Activated CD4-positive, alpha-beta T cell treated with anti-CD3 and anti-CD28 coated beads, Interleukin-2, amount 10 ng/mL, durations not matched to agents 24 days and 14 days (primary cell): Measurements from ENCODE around the gene CALHM6. TPM values are rescaled to one million over a fixed set of nuclear protein-coding genes. Genes with fewer than 3 reads are reported as not detected.

ENCODE experiments used
- DNase-seq: peaks from one replicate; pipeline ENCODE4 v3.0.0; 2022
- H3K27ac Mint-ChIP-seq: one replicate; pipeline ENCODE4 v1.8.0; 2022; ENCODE audit warnings: mild to moderate bottlenecking, mixed read lengths
- H3K27me3 Mint-ChIP-seq: one replicate; pipeline ENCODE4 v1.8.0; 2022; ENCODE audit warnings: mixed read lengths
- H3K36me3 Mint-ChIP-seq: one replicate; pipeline ENCODE4 v1.8.0; 2022; ENCODE audit warnings: low read depth, mild to moderate bottlenecking, mixed read lengths
- H3K4me1 Mint-ChIP-seq: one replicate; pipeline ENCODE4 v1.8.0; 2021; ENCODE audit warnings: mixed read lengths
- H3K4me3 Mint-ChIP-seq: one replicate; pipeline ENCODE4 v1.8.0; 2022; ENCODE audit warnings: mild to moderate bottlenecking, moderate library complexity, mixed read lengths
- H3K9me3 Mint-ChIP-seq: one replicate; pipeline ENCODE4 v1.8.0; 2021; ENCODE audit warnings: mixed read lengths
- intact Hi-C: fragments of 100-400 bp; cut with micrococcal nuclease; formaldehyde crosslinking; loops from one replicate; pipeline ENCODE4 v1.15.1; 2023
- total RNA-seq: library from RNA; stranded (reverse); gene quantifications from 2 replicates; pipeline ENCODE4 v1.2.3, GENCODE V29; 2022

Gene CALHM6
- total RNA-seq, 1 donor from 2014 or later: 24.8 TPM

DNA sequence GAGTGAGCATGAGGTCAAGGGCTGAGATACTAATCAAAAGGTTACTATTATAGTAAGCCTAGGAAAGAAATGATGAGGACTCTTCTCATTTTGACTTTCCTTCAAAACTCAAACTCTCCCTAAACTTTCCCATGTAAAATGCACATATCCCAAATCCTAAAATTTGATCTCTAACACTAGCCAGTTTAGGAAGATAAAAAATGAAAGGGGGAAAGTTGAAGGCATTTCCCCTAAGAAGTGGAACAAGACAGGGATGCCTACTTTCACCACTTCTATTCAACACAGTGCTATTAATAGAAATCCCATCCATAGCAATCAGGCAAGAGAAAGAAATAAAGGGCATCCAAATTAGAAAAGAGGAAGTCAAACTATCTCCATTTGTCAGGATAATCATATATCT is 47.4 kb downstream of the CALHM6 start:
- Mint-ChIP-seq H3K27ac (no peak overlapping the region), H3K9me3 (peaks cover 25% of the 10 kb centered on the region), H3K4me1 (no peaks in the 10 kb centered on the region), H3K4me3 (no peak overlapping the region), H3K36me3 (no peaks in the 10 kb centered on the region), H3K27me3 (peaks cover 37% of the 10 kb centered on the region)
- DNase-seq: no peak
- intact Hi-C loops: no loop called here

DNA sequence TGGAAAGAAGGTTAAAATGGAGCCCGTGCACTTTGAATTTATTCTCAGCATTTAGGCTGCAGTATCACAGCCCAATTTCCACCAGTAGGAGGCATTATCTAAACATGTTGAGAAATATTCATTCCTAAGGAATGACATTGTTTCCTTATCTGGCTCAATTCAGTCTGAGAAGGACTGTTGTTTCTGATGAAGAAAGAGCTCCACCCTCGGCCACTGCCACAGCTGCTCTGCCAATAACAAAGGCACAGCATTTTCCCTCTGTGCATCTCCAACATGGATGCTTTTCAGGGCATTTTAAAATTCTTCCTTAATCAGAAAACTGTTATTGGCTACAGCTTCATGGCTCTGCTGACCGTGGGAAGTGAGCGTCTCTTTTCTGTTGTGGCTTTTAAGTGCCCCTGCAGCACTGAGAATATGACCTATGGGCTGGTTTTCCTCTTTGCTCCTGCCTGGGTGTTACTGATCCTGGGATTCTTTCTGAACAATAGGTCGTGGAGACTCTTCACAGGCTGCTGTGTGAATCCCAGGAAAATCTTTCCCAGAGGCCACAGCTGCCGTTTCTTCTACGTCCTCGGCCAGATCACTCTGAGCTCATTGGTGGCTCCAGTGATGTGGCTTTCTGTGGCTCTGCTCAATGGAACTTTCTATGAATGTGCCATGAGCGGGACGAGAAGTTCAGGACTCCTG is 50.4 kb downstream of the CALHM6 start, which contains the start of gene CALHM5:
Gene CALHM5, plus strand, starts transcription at position 216 of the 687 bp plus-strand sequence. Its CDS starts 58 bp downstream, at position 274.
- DNase-seq: no peak
- intact Hi-C loops: no loop called here
- Mint-ChIP-seq H3K27me3 (peaks cover 38% of the 10 kb centered on the region), H3K9me3 (peaks cover 13% of the 10 kb centered on the region), H3K36me3 (no peaks in the 10 kb centered on the region), H3K27ac (no peak within 1 kb of the TSS), H3K4me3 (no peak within 1 kb of the TSS), H3K4me1 (no peaks in the 10 kb centered on the region)

DNA sequence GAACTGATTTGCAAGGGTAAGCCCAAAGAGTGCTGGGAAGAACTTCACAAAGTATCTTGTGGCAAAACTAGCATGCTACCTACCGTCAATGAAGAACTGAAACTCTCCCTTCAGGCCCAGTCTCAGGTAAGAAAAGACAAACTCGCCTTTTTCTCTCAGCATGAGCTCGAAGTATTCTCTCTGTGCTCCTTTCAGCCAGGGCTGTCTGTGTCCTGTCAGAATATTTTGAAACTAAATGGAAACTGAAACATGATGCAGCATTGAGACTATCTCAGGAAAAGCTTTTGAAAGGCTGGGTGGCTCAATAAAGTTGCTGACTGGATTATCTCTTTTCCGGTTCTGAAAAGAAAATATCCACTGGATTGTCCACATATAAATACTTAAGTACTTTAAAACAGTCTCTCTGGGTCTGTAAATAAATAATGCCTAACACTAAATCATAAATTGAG is 51.0 kb downstream of the CALHM6 start:
- H3K4me1 Mint-ChIP-seq: no peaks in the 10 kb centered on the region
- intact Hi-C loops: no loop called here
- DNase-seq: no peak
- no peaks in the 10 kb centered on the region for H3K36me3 Mint-ChIP-seq
- peaks cover 39% of the 10 kb centered on the region for H3K27me3 Mint-ChIP-seq
- no peak overlapping the region for H3K27ac Mint-ChIP-seq
- peaks cover 13% of the 10 kb centered on the region for H3K9me3 Mint-ChIP-seq
- H3K4me3 Mint-ChIP-seq: no peak overlapping the region

DNA sequence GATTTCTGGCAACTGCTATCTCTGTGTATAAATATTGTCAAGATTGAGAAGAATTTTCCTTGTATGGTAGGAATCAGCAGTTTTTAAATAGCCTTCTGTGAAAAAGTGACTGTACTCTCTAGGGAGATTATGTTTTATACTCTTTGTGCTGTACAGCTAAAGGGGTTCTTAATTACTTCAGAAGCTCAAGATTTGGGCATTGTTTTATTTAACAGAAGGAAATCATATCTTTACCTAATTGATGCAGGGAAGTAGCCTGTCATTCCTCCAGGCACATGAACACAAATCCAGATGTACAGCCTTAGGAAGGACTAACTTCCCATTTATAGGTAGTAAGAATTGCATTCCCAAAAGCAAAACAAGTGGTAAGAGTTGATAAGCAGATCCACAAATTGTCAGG is 51.6 kb downstream of the CALHM6 start:
- peaks cover 13% of the 10 kb centered on the region for H3K9me3 Mint-ChIP-seq
- no peaks in the 10 kb centered on the region for H3K4me1 Mint-ChIP-seq
- H3K4me3 Mint-ChIP-seq: no peak overlapping the region
- H3K36me3 Mint-ChIP-seq: no peaks in the 10 kb centered on the region
- H3K27me3 Mint-ChIP-seq: peaks cover 37% of the 10 kb centered on the region
- DNase-seq: no peak
- intact Hi-C loops: no loop called here
- no peak overlapping the region for H3K27ac Mint-ChIP-seq

Other genes with a start within 250 kb of the CALHM6 start
- 22.1 and 22.2 TPM in 2 replicates for gene TSPYL4, start 207.3 kb upstream of the CALHM6 start, total RNA-seq
- gene TSPYL1, start 181.4 kb upstream of the CALHM6 start, total RNA-seq: 39.1 and 41.2 TPM in 2 replicates
- 1.7 and 2.7 TPM in 2 replicates for gene DSE, start 90.4 kb upstream of the CALHM6 start, total RNA-seq
- gene CALHM5, start 50.3 kb downstream of the CALHM6 start, total RNA-seq: not detected in 2 replicates
- not detected in 2 replicates for gene TRAPPC3L, start 84.3 kb downstream of the CALHM6 start, total RNA-seq
- gene CALHM4, start 92.4 kb downstream of the CALHM6 start, total RNA-seq: not detected in 2 replicates
- gene RWDD1, start 110.1 kb downstream of the CALHM6 start, total RNA-seq: 44.4 and 46.8 TPM in 2 replicates
- gene RSPH4A, start 155.1 kb downstream of the CALHM6 start, total RNA-seq: 0.14 and 0.21 TPM in 2 replicates
- 18.2 and 19.8 TPM in 2 replicates for gene ZUP1, start 207.4 kb downstream of the CALHM6 start, total RNA-seq
- 7.2 and 7.7 TPM in 2 replicates for gene KPNA5, start 219.8 kb downstream of the CALHM6 start, total RNA-seq